OCI-LY1 (cell line): ENCODE measurements around the gene RPL35.

Source experiments
- CTCF ChIP-seq: fragments of 200-600 bp; sonication (generic), shearing (Covaris generic); IDR thresholded peaks from 2 replicates; pipeline ENCODE4 v1.5.1; 2017; ENCODE audit warnings: mild to moderate bottlenecking, antibody characterized with exemption, low read length, moderate library complexity, mixed read lengths
- EZH2 ChIP-seq: fragments of 200-600 bp; sonication (generic), shearing (Covaris generic); IDR thresholded peaks from 2 replicates; pipeline ENCODE4 v1.8.0; 2017; ENCODE audit warnings: borderline replicate concordance, mixed run types, mild to moderate bottlenecking, antibody characterized with exemption, low read length, moderate library complexity, mixed read lengths

GRCh38 chr9:124894741-124895170 is 33.0 kb upstream of the RPL35 start:
- TF ChIP-seq CTCF = peak; percentile 69
- no peak for TF ChIP-seq EZH2
